Kidney glomerular epithelial cell (primary cell): Measurements from ENCODE around the gene ARHGEF37.

ENCODE experiments used
- DNase-seq: peaks from one replicate; lab custom pipeline; 2025; lab: John Stamatoyannopoulos, UW

Gene ARHGEF37

DNA sequence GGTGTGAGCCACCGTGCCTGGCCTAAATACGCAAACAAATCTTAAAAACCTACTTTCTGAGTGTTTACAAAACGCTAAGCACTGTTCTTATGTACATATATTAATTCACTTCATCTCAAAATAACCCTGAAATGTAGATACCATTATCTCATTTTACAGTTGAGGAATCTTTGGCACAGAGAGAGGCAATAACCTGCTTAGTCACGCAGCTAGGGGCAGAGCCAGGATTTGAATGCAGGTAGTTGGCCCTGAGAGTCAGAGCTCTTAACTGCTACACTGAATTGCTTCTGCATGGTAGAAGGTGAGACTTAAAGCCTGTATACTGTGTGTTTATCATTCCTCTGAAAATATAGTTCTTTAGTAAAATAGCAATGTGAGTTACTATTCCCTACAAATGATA is 21.9 kb downstream of the ARHGEF37 start:
- no peak for DNase-seq

DNA sequence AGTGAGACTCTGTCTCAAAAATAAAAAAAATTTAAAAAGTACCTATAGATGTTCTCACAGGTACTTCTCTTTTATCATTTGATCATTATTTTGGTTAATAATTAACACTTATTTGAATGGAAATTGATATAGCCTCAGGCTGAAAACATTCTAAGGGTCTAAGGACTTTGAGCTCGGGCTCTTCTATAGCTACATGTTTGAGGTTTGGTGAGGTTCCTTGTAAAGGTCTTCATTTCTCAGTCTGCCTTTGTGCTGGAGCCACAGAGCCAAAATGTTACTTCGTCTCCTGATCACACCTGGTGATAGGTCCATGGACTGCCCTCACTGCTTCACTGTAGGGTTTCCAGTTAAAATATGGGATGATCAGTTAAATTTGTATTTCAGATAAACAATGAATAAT is 22.6 kb downstream of the ARHGEF37 start:
- DNase-seq, result no peak

DNA sequence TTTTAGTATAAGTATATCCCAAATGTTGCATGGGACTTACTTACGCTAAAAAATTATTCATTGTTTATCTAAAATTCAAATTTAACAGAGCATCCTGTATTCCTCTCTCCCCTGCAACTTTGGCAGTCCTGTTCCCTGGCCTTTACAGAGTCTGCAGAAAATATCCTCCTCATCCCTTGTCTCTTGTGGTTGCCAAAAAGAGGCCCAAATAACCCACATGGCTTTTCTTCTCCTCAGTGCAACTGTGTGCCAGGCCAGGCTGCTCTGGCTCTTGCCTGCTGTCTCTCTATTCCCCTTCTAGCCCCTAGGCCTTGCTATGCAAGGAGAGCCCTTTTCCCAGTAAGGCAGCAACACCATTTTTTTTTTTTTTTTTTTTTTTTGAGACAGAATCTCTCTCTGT is 23.0 kb downstream of the ARHGEF37 start:
- no peak for DNase-seq

DNA sequence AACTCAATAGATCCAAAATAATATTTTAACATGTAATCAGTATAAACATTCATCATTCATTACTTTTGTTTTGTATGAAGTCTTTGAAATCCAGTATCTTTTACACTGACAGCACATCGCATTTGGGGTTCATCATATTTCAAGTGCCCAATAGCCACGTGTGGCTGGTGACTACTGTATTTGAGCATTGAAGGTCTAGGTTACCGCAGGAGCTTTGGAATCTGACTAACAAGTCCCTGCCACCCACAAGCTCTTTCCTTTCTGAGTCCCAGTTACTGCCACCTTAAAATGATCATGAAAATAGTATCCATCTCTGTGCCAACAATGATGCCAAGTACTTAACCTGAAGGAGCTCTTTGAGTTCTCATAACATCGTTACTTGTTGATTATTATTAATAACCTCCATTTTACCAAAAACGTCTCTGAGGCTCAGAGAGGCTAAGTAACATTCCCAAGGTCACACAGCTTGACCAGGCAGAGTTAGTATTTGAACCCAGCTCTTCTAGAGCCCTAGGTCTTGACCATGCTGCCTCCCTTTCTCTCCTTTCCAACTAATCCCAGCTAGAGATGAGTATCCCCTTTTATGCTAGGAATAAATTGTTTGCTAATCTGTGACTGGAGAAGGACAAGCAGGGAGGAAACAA is 24.2 kb downstream of the ARHGEF37 start:
- DNase-seq, result no peak

DNA sequence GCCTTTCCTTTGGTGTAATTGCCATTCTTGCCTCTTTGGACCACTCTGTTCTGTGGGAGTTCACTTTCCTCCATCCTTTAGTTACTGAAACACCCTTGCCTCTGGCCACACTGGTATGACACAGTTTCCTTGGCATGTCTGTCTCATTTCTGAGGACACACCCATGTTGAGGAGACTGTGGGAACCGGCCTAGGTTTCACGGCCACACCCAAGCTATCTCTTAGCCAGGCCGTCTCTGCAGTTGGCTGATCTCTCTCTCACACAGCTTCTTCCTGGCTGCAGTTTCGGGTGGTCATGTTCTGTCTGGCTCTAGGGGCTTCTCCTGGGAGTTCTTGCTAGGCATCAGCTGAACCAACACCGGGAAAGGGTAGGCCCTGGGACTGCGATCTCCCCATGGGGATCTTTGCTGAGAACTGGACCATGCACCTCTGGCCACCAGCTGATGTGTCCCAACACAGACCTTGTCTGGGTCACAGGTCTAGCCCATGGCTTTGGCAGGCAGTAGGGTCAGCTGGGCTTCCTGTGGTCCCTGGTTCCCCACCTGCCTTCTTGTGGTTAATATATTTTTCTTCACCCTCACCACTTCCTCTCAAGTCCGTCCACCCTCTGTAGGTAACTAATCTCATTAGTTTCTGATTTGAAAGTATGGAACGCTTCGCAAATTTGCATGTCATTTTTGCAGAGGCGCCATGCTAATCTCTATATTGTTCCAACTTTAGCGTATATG is 24.9 kb downstream of the ARHGEF37 start:
- peak; percentile 21 for DNase-seq

DNA sequence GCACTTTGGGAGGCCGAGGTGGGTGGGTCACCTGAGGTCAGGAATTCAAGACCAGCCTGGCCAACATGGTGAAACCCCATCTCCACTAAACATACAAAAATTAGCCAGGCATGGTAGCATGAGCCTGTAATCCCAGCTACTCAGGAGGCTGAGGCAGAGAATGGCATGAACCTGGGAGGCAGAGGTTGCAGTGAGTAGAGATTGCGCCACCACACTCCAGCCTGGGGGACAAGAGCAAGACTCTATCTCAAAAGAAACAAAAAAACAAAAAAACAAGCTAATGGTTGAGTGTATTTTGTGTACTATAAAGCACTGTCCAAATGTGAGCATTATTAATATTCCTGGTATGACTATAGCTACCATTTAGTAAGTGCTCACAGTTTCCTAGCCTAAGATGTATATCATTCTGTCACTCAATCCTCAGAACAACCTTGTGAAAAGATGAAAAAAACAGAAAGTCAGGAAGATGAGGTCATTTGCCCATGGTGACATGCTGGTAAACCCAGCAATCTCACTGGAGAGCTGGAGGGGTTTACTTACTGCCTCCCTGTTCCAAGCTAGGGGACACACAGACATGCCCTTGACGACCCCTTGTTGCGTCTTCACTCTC is 27.7 kb downstream of the ARHGEF37 start:
- no peak for DNase-seq

DNA sequence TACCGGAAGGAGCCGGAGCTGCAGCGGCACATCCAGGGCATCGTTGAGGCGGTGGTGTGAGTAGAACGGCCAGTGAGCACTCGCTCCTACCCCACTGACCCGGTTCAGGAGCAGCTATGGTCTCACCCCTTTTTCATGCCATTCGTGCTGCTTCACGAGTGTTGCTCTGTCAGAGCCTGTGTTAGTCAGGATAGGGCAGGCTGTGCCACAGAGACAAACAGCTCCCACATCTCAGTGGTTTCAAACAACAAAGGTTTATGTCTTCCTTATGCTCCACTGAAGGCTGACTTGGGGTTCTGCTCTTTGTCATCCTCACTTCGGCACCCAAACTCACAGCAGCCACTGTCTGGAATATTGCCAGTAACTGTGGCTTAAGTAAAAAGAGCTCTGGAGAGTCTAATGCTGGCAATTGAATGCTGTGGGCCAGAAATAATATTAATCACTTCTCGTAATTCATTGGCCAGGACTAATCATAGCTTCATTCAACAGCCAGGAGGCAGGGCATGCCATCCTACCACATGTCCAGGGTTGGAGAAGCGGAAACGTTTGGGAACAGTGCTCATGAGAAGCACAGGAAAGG is 28.4 kb downstream of the ARHGEF37 start:
- DNase-seq, result no peak

DNA sequence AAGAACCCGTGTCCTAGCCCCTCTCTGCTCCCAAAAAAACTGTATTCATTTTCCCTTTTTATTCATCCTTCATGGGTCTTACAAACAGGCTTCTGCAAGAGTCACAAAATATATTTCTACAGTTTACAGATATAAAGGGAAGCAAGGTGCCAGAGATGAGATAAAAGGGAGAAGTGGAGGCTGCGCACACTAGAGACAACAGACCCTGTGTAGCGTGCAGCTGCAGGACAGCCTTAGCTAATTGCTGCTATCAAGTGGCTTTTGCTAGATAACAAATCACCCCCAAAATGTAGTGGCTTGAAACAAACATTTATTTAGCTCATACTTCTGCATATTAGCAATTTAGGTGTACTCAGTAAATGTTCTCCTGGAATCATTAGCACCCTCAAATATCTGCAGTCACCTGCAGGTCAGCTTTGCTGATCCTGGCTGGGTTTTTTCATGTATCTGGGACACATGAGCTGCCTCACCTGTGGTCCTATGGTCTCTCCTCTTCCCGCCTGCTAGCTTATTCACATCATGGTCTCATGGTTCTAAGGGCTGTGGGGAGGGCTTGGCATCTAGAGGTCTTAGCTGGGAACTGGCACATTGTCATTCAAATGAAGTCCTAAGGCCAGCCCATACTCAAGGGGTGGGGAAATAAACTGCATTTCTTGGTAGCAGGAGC is 29.4 kb downstream of the ARHGEF37 start:
- no peak for DNase-seq

DNA sequence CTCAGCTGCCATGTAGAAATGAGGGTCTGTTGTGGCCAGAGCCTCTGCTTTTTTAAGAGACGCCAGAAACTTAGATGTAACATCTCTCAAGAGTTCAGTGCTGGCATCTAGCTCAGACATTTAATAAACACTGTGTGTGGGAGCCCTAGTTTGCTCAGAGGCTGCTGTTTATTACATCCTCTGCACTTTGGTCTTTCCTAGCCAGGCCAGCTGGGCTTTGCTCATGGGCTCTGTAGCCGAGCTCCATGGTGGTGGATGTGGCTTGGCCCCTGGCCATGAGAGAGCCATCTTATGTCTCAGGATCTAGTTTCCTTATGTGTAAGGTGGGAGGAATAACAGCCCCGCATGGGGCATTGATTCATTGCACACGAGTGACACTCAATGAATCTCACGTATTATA is 30.0 kb downstream of the ARHGEF37 start:
- no peak for DNase-seq

DNA sequence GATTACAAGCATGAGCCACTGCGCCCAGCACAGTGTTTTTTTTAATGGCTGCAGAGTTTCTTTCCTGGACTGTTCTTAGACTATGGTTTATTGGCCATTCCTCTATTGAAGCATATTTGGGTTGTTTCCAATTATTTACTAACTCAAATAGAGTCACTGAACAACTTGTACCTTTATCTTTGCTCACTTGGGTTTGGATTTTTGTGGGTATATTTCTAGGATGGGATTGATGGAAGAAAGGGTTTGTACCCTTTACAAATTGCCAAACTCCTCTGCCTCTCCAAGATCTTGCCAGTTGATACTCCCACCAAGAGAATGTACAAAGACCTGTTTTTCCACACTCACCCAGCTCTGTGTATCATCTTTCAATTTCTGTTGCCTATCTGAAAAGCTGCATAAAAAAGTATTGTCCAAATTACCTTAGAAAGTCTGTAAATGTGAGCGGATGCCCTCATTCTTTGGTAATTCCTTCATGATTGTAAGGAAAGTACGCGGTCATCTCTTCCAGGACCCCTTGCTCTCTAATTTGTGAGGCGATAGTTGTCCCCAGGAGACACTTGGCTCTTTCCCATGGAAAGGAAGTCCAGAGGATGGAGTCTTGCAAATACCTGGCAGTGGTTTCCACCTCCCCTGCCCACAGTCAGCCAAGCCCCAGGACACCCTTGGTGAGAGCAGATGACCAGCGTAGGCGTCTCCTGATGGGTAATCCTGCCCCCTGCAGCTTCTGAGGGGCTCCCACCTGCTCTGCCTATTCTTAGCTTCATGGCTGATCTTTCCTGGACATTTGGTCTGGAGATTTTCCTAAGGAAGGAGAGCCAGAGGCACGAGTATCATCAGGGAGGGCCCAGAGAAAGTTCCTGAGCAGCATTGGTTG is 33.0 kb downstream of the ARHGEF37 start:
- no peak for DNase-seq

DNA sequence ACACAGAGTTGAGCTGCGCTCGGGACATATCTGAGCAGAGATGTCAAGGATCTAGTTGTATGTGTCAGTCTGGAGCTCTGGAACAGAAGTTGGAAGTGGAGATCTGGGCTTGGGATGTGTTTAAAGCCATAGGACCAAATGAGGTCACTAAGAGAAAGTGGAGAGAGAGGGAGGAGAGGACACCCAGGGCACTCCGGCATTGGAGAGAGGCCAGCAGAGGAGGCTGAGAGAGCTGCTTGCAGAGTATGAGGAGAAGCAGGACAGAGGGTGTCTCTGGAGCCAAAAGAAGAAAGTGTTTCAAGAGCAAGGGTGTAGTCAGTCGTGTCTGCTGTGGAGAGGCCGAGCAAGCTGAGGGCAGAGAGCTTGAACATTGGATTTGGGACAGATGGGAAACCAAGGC is 34.7 kb downstream of the ARHGEF37 start:
- DNase-seq, result no peak

DNA sequence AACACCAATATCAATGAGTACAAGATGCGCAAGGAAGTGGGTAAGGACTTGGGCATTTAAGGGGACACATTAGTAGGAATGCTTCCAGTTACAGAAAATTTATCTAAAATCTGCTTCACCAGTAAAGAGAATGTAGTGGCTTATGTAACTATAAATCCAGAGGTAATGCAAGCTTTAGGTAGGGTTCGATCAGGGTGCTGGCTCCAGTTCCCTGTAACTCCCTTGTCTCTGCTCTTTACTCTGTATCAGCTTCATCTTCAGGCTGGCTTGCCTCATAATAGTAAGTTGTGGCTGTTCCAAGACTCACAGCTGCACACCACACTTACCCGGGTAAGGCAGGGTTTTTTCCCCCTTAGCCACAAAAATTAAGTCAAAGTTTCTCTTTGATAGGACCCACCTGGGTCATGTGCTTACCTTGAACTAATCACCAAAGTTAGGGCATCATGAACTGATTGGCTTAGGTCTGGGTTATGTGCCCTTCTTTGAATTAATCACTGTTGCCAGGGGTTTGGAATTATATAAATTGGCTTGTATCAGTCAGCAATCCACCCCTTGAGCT is 35.5 kb downstream of the ARHGEF37 start:
- DNase-seq, result no peak

DNA sequence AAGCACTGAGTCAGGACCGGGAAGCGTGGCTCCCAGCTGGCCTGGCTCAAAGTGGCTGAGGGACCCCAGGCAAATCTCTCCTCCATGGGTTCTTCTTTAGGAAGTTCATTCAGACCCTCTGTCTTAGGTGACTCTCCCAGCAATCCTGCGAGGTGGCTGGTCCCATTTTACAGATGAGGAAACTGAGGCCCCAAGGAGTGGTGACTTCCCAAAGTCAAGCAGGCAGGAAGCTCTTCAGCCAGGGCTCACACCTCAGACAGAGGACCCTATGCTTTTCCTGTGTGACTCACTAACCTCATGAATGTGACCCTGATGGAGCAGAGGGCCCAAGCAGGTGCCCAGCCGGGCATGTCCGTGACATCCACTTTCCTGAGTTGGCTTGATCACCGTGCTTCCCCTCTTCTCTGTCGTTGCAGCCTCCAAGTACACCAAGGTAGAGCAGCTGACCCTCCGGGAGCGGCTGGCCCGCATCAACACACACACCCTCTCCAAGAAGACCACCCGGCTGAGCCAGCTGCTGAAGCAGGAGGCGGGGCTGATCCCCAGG is 36.5 kb downstream of the ARHGEF37 start:
- peak; percentile 21 for DNase-seq

DNA sequence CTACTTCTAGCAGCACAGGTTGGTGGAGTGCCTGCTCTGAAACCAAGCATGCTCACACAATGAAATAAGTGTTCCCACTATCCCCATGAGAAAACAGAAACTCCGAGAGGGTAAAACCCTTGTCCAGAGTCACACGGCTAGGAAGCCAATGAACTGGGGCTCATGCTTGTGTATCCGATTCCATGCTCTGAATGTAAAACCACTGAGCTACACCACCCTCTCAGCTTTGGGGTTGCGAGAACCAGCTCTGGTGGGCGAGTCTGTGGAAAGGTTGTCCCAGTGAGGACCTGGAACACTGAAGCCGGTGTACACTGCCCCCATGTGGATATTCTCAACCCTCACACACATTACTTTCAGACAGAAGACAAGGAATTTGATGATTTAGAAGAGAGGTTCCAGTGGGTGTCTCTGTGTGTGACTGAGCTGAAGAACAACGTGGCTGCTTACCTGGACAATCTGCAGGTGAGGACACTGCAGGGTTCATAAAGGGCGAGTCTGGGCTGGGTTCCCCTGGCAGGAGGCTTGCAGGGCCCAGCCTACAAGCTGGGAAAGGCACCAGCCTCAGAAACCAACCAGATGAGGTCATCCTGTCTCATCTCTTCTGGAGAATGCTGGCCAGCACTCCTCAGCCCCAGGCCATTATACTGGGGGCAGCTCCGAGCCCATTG is 37.4 kb downstream of the ARHGEF37 start:
- DNase-seq, result peak; percentile 74

DNA sequence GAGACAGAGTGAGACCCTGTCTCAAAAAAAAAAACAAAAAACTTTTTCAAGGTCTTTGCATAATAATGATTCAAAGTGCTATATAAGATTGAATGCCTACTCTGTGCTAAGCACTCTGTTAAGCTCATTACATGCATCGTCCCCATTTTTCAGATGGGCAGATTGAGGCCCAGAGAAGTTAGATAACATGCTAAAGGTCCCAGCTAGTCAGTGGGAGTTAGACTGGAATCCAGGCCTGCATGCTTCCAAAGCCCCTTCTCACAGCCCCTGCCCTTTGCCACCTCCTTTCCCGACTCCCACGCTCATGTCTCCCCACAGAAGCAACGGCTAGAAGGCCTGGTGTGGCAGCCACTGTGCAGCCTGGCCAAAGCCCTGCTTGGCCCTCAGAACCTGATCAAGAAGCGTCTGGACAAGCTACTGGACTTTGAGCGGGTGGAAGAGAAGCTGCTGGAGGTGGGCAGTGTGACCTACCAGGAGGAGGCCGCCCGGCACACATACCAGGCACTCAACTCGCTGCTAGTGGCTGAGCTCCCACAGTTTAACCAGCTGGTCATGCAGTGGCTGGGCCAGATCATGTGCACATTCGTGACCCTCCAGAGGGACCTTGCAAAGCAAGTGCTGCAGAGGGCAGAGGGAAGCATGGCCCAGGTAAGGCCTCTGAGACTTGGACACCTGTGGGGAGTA is 40.3 kb downstream of the ARHGEF37 start:
- no peak for DNase-seq

DNA sequence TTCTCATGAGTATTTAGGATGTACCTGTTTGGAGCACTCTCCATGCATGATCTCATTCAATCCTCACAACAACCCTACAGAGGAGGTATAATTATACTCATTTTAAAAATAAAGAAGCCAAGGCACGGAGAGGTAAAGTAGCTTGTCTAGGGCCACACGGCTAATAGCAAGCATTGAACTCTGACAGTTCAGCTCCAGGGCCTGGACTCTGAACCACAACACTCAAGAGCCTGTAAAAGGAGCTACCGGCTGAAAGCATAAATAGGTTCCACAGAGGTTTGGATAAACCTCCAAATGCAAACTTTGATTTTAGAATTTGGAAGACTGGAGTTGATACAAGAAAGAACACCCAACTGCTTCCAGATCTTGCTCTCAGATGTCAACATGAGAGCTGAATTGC is 41.2 kb downstream of the ARHGEF37 start:
- no peak for DNase-seq

DNA sequence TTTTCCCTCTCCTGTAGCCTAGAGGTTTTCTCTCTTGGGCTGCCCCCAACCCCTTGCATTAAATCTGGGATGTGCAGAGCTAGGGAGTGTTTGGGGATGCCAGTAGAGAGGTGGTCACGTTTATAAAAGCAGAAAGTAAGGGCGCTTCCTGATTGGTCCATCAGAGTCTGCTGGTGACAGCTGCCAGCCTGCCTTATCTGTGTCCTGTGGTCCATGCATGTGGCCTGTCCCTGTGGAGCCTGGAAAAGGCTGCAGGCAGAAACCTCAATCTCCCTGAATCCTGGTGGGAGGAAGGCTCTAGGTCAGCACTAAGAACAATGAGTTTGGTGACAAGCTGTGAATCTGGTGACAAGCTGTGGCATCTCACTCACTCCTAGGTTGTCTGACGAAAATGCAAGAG is 42.2 kb downstream of the ARHGEF37 start:
- no peak for DNase-seq

DNA sequence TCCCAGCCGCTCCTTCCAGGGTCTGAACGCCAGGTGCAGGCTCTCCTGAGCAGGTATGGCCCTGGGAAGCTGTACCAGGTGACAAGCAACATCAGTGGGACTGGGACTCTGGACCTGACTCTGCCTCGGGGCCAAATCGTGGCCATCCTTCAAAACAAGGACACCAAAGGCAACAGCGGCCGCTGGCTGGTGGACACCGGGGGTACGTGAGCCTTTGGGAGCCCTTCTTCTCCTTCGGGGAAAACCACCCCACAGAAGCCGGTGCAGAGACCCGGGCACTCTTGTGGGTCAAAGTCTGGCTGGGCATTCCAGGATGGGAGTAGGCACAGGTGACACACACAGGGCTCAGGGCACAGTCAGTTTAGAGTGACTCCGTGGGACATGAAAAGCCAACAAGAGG is 45.8 kb downstream of the ARHGEF37 start:
- no peak for DNase-seq

DNA sequence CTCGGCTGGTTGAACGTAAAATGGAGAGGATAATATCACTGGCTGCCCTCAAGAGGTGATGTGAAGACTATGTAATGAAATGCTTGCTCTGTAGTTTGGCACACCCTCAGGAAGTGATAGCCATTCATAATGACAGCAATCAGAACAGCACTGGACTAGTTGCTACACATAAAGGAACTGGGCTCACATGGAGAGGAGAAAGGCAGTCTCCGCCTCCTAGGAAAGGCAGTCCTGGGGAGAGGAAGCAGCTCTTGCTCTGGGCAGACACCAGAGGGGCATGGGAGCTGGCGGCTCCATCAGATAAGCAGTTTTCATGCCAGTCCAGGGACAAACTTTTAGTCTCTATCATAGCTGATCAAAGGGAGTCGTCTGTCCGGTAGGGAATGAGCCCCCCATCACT is 46.9 kb downstream of the ARHGEF37 start:
- no peak for DNase-seq

DNA sequence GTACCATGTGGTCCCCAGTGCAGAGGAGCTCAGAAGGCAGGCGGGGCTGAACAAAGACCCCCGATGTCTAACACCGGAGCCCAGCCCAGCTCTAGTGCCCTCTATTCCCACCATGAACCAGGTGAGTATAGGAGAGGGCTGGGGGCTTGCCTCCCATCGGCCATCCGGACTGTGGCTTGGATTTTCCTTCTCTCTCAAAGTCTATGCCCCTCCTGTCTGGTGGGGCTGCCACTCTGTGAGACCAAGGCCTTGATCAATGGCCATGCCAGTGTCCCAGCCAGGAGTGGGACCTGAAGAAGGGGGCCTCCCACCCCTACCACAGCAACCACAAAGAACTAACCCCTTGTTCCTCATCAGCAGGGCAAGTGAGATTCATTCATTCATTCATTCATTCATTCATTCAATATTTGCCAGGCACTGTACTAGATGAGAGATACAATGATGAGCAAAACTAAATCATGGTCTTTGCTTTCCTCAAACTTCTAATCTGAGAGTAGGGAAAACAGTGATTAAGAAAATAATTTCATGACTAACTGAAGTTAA is 47.6 kb downstream of the ARHGEF37 start:
- no peak for DNase-seq
